Stimulated activated CD4-positive, alpha-beta T cell treated with anti-CD3 and anti-CD28 coated beads, Interleukin-1b, Interleukin-23, amount 100 ng/mL, for 4 hours (primary cell): ENCODE data around the gene ZKSCAN4.

Experiments
- DNase-seq, 2 donors: peaks; one replicate each; pipeline ENCODE4 v3.0.0-alpha.2; 2020; ENCODE audit warnings: low read depth in 2 of 2

Gene ZKSCAN4

DNA sequence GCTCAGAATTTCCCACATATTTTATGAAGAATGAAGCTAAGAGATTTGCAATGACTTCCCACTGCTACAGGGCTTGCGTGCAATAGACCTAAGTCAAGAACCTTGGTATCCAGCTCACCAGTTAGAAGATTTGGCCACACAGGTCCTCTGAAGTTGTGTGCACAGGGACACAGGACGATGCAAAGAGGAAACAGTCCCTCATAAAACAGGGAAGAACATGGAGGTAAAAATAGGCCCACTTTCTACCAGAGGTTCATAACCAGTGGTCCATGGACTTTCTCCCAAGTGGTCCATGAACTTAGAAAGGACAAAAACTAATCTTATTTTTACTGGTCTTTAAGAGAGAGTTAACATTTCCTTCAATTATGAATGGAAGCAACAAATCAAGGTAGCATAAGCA, 1.3 kb downstream of the ZKSCAN4 start:
- no peak for DNase-seq

DNA sequence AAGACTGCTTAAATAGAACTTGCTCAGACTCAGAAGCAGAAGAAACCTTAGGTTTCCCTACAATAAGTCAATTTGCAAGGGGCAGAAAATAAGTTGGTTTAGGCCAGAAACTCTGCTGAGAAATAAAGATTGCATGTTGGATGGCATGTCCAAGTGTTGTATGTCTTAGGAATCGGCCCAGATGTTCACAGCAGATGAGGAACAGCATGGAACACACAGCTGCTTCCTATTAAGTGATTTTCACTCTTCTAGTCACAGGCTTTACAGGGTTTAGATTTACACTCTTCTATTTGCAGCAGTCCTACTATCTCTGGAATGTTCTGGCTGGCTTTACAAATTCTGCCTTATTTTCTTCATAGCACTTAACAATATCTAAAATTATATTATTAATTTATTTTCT, 3.2 kb downstream of the ZKSCAN4 start:
- DNase-seq = no peak

DNA sequence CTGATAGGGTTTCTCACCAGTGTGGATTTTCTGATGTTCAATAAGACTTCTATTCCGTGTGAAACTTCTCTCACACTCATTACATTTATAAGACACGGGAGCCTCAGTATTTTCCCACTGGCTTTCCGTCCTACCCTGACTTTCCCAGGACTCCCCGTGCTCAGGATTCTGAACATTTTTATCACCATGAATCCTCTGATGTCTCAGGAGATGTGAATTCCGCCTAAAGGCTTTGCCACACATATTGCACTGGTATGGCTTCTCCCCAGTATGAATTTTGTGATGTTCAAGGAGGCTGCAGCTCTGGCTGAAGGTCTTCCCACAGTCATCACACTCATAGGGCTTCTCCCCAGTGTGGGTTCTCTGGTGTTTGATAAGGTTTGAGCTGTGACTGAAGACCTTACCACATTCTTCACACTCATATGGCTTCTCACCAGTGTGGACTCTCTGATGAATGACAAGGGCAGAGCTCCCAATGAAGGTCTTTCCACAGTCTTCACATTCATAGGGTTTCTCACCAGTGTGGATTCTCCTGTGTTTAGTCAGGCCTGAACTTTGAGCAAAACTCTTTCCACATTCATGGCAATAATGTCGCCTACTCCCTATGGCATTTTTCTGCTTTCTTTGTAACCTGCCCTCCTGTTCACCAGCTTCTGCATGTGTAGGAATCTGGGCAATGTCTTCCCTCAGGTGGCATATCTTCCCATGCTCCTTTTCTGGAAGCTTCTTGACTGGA, 6.7 kb downstream of the ZKSCAN4 start:
- no peak for DNase-seq

DNA sequence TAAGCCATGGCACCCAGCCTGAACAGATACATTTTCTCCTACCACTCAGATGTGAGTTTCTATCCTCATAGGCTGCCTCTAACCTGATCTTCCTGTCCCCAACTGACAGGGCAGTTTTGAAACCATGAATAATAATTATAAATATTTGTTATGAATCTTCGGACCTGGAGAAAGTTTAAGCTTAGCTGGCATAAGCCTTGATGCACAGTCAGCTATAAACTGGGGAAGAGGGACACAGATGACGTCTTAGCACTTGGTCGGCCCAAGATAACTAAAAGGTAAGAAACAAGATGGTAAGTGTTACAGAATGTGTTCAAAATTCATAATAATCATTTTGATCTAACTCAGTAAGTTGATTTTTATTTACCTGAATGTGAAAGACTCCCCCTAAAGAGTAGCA, 8.1 kb downstream of the ZKSCAN4 start:
- no peak for DNase-seq

DNA sequence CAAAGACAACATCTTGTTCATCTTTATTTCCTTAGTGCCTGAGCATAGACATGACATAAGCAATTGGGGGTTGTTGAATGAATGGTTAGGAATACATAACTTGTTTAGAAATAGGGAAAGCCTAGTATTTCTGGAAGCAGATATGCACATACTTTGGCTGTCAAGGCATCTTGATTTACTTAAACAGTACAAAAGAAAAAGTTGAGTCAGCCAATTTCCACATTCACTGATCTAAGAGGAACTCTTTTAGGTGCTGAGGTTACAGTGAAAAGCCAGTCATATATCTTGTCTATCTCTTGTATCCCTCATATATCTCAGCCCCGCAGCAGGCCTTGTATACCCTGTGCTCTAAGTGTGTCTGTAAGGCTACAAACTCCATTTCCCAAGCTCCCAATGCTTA, 11.6 kb downstream of the ZKSCAN4 start:
- no peak for DNase-seq

DNA sequence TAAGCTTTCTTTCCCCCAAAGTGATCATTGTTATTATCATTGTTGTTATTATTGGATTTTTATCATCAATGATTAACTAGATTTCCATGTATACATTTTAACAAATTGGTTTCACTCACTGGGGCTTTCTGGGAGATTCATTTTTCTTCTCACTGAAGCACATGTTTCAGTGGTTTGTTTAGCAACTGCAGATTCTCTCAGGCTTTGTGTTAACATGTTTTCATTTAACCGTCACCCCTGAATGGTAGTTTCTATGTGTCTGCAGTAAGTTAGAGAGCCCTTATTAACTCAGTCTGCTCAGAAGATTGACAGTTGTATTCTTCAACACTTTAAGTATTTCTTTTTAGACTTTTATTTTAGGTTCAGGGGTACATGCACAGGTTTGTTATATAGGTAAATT, 12.4 kb downstream of the ZKSCAN4 start:
- DNase-seq = no peak

DNA sequence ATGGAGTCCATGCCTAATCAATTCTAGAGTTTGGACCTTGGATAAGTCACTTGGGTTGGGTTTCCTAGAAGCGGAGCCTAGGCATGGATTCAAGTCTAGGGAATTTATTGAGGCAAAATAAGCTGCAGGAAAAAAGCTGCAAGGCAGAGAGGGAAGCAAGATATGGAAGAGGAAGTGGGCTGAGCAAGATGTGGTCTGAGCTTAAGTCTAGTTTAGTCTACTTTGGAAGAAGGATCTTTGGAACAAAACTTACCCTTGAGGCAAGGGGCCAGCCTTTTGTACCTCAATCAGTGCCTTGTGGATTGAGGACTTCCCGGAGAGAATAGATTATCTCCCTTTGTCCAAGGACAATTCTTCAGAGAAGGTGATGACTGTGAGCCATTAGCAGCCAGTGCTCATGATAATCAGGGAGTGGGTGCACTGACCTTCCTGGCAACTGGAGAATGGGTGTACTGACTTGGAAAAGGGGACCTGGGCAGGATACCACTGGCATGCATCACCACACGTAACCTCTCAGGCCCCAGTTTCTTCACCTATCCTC, 16.1 kb downstream of the ZKSCAN4 start:
- DNase-seq = no peak

DNA sequence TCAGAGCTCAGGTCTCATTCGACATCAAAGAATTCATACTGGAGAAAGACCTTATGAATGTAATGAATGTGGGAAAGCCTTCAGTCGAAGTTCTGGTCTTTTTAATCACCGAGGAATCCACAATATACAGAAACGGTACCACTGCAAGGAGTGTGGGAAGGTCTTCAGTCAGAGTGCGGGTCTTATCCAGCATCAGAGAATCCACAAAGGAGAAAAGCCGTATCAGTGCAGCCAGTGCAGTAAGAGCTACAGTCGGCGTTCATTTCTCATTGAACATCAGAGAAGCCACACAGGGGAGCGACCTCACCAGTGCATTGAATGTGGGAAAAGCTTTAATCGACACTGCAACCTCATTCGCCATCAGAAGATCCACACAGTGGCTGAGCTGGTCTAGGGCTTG, 19.3 kb downstream of the ZKSCAN4 start:
- no peak for DNase-seq

DNA sequence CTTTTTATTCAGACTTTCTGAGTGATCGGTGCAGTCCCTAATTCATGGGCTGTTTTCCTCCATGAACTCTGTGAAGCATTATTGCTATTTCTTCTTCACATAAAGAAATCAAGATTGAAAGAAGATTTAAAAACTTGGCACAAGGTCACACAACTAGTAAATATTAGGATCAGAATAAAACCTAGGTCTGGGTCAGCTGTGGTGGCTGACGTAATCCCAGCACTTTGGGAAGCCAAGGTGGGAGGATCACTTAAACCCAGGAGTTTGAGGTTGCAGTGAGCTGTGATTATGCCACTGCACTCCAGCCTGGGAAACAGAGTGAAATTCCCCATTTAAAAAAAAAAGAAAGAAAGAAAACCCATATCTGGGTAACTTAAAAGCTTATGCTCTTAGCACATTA, 25.6 kb downstream of the ZKSCAN4 start:
- DNase-seq = no peak

DNA sequence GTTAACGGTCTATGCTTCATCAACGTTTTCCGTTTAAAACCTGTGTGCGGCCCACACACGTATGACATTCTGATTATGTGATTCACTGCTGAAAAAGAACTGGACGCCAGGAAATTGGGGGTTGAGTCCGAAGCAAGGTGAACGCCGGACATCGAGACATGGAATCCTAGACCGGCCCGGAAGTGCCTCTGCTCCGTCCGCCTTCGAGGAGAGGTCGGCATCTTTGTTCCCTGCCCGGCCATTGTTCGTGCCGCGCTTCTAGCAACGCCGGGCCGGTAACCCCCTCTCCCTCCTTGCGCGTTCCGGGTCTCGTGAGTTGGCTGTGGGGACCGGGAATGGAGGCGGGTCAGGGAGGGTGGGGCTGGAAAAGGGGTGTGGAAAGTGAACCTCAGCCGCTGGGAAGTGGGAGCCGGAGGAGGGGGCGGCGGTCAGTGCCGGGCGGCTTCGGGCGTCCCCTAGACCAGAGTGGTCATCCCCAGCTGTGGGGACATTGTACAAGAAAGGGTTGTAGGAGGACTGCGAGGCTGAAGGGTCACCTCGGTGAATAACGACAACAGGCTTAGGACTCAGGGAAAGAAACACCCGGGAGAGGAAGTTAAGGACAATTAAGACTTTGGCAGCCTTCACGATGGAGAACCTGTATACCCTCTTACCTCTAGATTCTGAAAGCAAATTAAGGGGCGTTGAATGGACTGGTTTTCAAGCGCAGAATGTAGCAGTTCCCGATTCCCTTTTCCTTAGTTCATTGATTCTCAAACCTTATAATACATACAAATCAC, 26.8 kb downstream of the ZKSCAN4 start, which contains the start of gene ZSCAN9:
Gene ZSCAN9 (plus strand): TSS at position 220 of the 779 bp plus-strand sequence. CDS start 1,810 bp downstream, outside the sequence.
- peak in 1 of 2 donors; percentile 32 for DNase-seq

DNA sequence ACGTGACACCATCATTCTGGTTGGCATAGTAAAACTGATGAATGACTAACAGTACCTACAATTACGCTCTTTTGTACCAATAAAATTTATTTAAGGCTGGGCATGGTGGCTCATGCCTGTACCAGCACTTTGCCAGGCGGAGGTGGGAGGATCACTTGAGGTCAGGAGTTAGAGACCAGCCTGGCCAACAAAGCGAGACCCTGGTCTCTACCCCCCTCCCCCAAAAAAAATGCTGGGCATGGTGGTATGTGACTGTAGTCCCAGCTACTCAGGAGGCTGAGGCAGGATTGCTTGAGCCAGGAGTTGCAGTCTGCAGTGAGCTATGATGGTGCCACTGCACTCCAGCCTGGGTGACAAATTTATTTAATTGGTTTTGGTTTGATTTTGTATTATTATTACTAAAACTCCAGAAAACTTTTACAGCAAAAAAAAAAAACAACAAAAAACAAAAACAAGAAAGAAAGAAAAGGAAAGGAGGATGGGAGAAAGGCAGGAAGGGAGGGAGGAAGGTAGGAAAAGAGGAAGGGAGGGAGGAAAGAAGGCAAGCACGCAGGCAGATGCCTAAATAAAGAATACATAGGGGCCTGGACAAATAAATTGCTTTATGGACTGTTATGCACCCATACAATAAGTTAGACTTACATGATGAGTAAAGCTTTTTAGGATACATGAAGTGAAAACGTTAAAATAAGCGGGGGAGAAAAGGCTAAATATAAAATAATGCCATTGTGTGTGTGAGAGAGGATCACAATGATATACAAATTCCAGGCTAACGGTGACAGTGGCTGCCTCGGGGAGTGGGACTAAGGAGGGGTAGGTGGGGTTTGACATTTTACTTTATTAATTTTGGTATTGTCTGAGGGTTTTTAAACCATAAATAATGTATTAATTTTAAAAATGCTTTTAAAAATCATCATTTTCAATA, 27.7 kb downstream of the ZKSCAN4 start:
- no peak for DNase-seq

DNA sequence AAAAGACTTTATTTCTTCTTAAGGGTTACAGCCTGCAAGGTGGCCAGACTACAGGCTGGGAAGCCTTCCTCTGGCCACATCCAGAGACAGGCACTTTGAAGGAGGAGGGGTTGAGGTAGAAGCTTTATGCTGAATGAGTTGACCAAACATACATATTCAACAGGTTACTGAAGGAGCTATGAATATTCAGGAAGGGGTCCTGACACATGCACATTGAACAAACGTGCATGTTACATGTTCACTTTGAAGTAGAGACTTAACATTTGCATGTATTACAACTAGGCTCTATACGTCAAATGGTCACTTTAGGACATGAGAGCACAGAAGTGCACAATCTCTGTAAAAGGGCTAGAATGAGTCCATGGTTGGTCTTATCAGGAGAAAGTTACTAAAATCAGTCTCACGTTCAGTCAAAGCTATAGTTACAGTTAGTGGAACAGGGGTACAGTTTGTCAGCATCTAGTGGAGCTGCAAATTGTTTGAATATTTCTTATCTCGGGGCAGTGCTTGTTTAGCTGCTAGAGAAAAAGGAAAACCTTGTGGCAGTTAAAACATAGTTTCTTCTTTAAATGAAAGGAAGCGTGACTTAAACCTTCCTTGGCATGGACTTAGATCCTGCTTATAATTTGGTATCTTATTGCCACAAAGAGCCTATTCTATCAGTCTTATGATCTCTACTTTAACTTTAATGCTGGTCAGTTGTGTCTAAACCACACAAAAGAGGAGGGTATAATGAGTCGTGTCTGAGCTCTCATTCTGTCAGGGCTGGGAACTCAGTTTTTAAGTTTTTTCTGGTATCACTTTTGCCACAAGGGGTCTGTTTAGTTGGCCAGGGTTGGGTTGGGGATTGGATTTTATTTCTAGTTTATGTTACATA, 31.6 kb downstream of the ZKSCAN4 start:
- no peak for DNase-seq

DNA sequence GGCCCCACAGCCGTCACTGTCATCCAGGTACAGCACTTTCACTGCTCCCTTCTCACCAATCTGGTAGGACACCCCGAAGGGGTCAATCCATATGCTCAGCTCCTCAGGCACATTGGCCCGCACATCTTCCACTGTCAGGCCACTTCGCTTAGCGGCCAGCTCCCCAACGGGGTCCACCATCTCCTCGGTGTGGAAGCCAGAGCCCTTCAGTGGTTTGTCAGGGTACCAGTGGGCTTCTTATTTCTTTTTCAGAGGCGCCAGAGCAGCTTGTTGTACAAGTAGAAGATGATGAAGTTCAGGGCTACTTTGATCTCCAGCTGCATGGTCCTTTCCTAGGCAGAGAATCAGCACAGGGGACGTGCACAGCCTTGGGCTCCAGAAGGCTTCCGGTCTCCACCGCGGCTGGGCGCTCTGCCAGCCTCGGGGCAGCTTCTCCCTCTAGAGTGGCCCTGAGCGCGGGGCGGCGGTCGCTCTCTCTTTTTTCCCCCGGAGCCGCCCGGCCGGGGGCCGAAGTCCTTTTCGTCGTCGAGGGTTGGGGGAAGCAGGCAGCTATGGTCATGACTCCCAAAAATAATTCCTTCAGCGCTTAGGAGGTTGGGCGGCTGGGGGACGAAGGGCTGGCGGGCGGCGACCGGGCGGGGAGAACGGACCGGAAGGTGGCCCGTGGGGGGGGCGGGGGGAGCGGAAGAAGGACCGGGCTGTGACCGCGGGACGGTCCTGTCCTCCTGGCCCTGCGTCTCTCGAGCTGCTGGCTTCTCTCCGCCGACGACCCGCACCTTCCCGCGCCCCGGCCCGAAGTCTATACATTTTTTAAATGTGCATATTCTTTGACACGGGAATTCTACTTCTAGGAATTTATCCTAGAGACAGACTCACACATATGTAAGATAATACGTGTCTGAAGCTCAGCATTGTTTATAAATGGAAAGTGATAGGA, 33.5 kb downstream of the ZKSCAN4 start:
- DNase-seq = peak in 1 of 2 donors; percentile 25

DNA sequence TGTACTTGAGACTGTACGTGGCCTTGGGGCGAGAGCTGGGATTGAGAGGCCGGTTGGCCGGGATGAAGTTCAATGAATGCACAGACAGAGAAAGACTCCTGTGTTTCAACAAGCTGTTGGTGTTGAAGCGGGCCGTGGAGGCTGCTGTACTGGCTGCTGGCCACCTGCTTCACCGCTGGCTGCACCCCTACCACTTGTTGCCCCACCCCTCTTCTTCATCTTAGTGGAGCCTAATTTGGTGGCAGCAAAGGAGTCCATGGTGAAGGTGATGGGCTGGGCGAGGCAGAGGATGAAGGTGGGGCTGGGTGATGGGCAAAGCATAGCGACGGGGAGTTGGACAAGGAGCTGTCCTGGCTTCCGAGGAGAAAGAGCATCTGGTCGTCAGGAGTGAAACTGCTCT, 34.2 kb downstream of the ZKSCAN4 start:
- no peak for DNase-seq

DNA sequence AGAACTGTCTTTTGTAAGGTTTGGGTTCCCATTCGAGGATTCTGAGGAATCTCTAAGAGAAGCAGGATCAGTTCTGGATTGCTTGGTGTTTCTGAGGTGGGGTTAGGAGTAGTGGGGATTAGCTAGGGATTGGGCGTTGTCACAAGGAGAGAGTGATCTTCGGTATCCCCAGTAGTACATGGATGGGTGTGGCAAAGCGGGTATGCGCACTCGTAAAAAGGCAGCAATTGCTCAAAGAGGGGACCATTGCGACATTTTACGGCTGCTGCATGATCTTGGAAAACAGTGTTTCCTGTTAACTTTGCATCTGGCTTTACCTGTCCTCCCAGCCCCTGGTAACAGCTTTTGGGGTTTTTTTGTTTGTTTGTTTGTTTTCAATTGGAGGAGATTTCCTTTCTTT, 36.6 kb downstream of the ZKSCAN4 start:
- no peak for DNase-seq

DNA sequence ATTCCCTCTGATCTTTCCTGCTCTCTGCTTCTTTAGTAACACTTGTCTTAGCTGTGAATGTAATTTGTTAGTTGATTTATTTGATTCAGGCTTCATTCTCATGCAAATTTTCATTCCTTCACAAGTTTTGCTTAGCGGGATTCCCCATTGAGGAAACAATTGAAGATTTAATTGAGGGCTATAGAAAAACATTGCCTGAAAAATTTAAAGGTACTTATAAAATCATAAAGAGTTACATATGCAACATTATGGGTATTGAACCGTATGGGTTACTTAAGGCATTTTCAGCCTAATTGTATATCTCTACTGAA, 38.9 kb downstream of the ZKSCAN4 start:
- DNase-seq = no peak

DNA sequence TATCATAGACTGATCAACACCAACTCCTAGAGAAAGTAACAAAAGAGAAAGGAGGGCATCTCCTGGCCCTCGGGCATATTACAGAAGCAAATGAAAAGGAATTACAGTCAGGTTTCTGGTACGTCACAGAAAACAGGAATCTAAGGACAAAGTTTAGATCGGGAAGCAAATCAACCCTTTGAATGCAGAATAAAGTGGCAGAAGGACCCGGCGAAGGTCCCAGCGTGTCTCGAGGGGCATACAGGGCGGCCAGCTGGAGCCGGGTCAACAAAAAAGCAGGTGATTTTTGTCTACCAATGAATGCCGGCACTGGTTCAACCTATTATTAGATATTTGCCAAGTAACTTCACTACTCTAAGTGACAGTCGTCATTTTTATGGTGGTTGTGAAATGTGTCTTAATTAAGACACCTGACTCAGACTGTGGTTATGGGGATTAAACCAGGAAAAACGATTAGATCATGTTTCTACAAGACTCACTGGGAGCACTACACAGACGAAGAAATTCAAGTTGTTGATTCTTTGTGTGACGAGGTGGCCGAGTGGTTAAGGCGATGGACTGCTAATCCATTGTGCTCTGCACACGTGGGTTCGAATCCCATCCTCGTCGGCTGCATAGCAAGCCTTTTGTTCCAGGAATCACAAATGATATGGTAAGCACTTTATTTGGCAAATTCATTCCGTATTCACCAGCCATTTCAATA, 39.4 kb downstream of the ZKSCAN4 start:
- DNase-seq = peak in 1 of 2 donors; percentile 40

DNA sequence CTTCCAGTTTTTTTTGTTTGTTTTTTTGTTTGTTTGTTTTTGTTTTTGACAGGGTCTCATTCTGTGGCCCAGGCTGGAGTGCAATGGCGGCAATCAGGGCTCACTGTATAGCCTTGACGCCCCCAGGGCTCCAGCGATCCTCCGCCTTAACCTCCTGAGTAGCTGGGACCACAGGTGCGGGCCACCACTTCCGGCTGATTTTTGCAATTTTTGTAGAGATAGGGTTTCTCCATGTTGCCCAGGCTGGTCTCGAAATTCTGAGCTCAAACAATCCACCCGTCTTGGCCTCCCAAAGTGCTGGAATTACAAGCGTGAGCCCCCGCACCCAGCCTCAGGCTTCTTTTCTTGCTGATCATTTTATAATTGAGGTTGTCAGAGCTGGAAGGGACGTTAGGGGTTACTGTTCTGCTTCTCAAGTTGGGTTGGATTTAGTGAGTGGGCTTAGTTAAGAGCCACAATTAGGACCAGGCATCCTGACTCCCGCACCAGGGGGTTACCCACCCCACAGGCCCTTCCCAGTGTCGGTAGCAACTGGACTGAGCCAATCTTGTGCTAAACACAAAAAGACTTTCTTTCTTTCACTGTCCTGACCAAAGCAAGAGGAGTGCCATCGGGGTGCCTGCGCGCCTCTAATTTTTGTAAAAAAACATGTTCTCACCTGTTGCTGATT, 40.1 kb downstream of the ZKSCAN4 start:
- no peak for DNase-seq
